H9 (cell line): ENCODE measurements around the gene TMEM154. TPM values are rescaled to one million over a fixed set of nuclear protein-coding genes. Genes with fewer than 3 reads are reported as not detected.

Experiments used
- DNase-seq: peaks from one replicate; pipeline ENCODE4 v3.0.0-alpha.2; 2017
- H2AFZ ChIP-seq: one replicate; pipeline ENCODE4 v1.6.1; 2013; ENCODE audit warnings: mild to moderate bottlenecking, low read length, control low read depth, moderate library complexity
- H2AK5ac ChIP-seq: 2 replicates; pipeline ENCODE4 v1.6.1; 2013; ENCODE audit warnings: low read length, control low read depth, mixed read lengths; ENCODE audit not compliant: insufficient read length
- H2BK120ac ChIP-seq: one replicate; pipeline ENCODE4 v1.6.1; 2013; ENCODE audit warnings: low read depth, mild to moderate bottlenecking, low read length, control low read depth, inconsistent platforms; ENCODE audit not compliant: poor library complexity, severe bottlenecking
- H2BK12ac ChIP-seq: 2 replicates; pipeline ENCODE4 v1.6.1; 2013; ENCODE audit warnings: low read length, control low read depth, mixed read lengths, low read depth; ENCODE audit not compliant: insufficient read length
- H2BK15ac ChIP-seq: 2 replicates; pipeline ENCODE4 v1.6.1; 2013; ENCODE audit warnings: low read depth, low read length, control low read depth
- H2BK20ac ChIP-seq: one replicate; pipeline ENCODE4 v1.6.1; 2013; ENCODE audit warnings: low read depth, mild to moderate bottlenecking, low read length, control low read depth, inconsistent platforms; ENCODE audit not compliant: poor library complexity, severe bottlenecking
- H2BK5ac ChIP-seq: 2 replicates; pipeline ENCODE4 v1.6.1; 2013; ENCODE audit warnings: low read length, control low read depth, mixed read lengths; ENCODE audit not compliant: insufficient read length
- H3K14ac ChIP-seq: 2 replicates; pipeline ENCODE4 v1.6.1; 2013; ENCODE audit warnings: low read length, control low read depth; ENCODE audit not compliant: insufficient read depth
- H3K18ac ChIP-seq: 2 replicates; pipeline ENCODE4 v1.6.1; 2013; ENCODE audit warnings: low read depth, mild to moderate bottlenecking, mixed read lengths, low read length, control low read depth; ENCODE audit not compliant: insufficient read length
- H3K23ac ChIP-seq: 2 replicates; pipeline ENCODE4 v1.6.1; 2013; ENCODE audit warnings: low read length, control low read depth, mixed read lengths, low read depth; ENCODE audit not compliant: insufficient read length
- H3K23me2 ChIP-seq: 2 replicates; pipeline ENCODE4 v1.6.1; 2013; ENCODE audit warnings: low read depth, mild to moderate bottlenecking, mixed read lengths, low read length, control low read depth; ENCODE audit not compliant: insufficient read length, poor library complexity, severe bottlenecking
- H3K27ac ChIP-seq: 2 replicates; pipeline ENCODE4 v1.5.1; 2013; ENCODE audit warnings: low read length, control low read depth, mixed read lengths, low read depth; ENCODE audit not compliant: insufficient read length
- H3K27me3 ChIP-seq: 2 replicates; pipeline ENCODE4 v1.6.1; 2013; ENCODE audit warnings: low read length, control low read depth, inconsistent platforms; ENCODE audit not compliant: insufficient read depth
- H3K4ac ChIP-seq: 2 replicates; pipeline ENCODE4 v1.6.1; 2013; ENCODE audit warnings: low read depth, mild to moderate bottlenecking, control low read depth, inconsistent platforms, low read length, moderate library complexity
- H3K4me1 ChIP-seq: 2 replicates; pipeline ENCODE4 v1.6.1; 2013; ENCODE audit warnings: low read length, control low read depth, inconsistent platforms; ENCODE audit not compliant: insufficient read depth
- H3K4me2 ChIP-seq: 2 replicates; pipeline ENCODE4 v1.6.1; 2013; ENCODE audit warnings: low read length, control low read depth, mixed read lengths; ENCODE audit not compliant: insufficient read length, insufficient read depth
- H3K56ac ChIP-seq: 2 replicates; pipeline ENCODE4 v1.6.1; 2013; ENCODE audit warnings: low read depth, mild to moderate bottlenecking, mixed read lengths, low read length, control low read depth; ENCODE audit not compliant: insufficient read length
- H3K79me1 ChIP-seq: 2 replicates; pipeline ENCODE4 v1.6.1; 2013; ENCODE audit warnings: low read depth, mild to moderate bottlenecking, moderate library complexity, low read length, control low read depth, inconsistent platforms; ENCODE audit not compliant: insufficient read depth, poor library complexity, severe bottlenecking
- H3K79me2 ChIP-seq: 2 replicates; pipeline ENCODE4 v1.6.1; 2013; ENCODE audit warnings: low read length, control low read depth, inconsistent platforms; ENCODE audit not compliant: insufficient read depth
- H3K9ac ChIP-seq: 2 replicates; pipeline ENCODE4 v1.6.1; 2013; ENCODE audit warnings: low read length, control low read depth, mixed read lengths; ENCODE audit not compliant: insufficient read length; ENCODE audit errors: extremely low read depth
- H3K9me3 ChIP-seq: one replicate; pipeline ENCODE4 v1.6.1; 2013; ENCODE audit warnings: low read depth, low read length, inconsistent platforms; ENCODE audit not compliant: control insufficient read depth
- H3T11ph ChIP-seq: one replicate; pipeline ENCODE4 v1.6.1; 2013; ENCODE audit warnings: mild to moderate bottlenecking, low read length, control low read depth, inconsistent platforms
- H4K20me1 ChIP-seq: one replicate; pipeline ENCODE4 v1.6.1; 2013; ENCODE audit not compliant: control insufficient read depth, insufficient read length, insufficient read depth
- H4K5ac ChIP-seq: 2 replicates; pipeline ENCODE4 v1.6.1; 2013; ENCODE audit warnings: low read depth, mild to moderate bottlenecking, mixed read lengths, low read length, control low read depth; ENCODE audit not compliant: insufficient read length
- H4K8ac ChIP-seq: replicated peaks from 2 replicates; pipeline ENCODE4 v1.6.1; 2013; ENCODE audit warnings: low read length, control low read depth, mixed read lengths, low read depth; ENCODE audit not compliant: insufficient read length
- H4K91ac ChIP-seq: 2 replicates; pipeline ENCODE4 v1.6.1; 2013; ENCODE audit warnings: low read depth, mild to moderate bottlenecking, moderate library complexity, mixed read lengths, low read length, control low read depth; ENCODE audit not compliant: insufficient read length
- H3K27ac Mint-ChIP-seq, 3 experiments: 2 replicates in 2 of 3; 3 replicates in 1 of 3; pipeline ENCODE4 v1.8.0; 2020 to 2021; ENCODE audit warnings: mixed read lengths in 3 of 3, mild to moderate bottlenecking in 1 of 3, moderate library complexity in 1 of 3
- H3K27me3 Mint-ChIP-seq: 2 replicates; pipeline ENCODE4 v1.8.0; 2021; ENCODE audit warnings: low read depth, mild to moderate bottlenecking, moderate library complexity, mixed read lengths
- H3K36me3 Mint-ChIP-seq, 3 experiments: 2 replicates in 2 of 3; 3 replicates in 1 of 3; pipeline ENCODE4 v1.8.0; 2020 to 2021; ENCODE audit warnings: low read depth in 3 of 3, mixed read lengths in 3 of 3; ENCODE audit not compliant: insufficient read depth in 1 of 3
- H3K4me1 Mint-ChIP-seq, 2 experiments: 2 replicates each; pipeline ENCODE4 v1.8.0; 2020; ENCODE audit warnings: mixed read lengths in 2 of 2
- H3K4me3 Mint-ChIP-seq, 2 experiments: 2 replicates in 1 of 2; 3 replicates in 1 of 2; pipeline ENCODE4 v1.8.0; 2020 to 2021; ENCODE audit warnings: mild to moderate bottlenecking in 2 of 2, mixed read lengths in 2 of 2, moderate library complexity in 1 of 2
- H3K9me3 Mint-ChIP-seq, 2 experiments: 2 replicates in 1 of 2; 3 replicates in 1 of 2; pipeline ENCODE4 v1.8.0; 2020; ENCODE audit warnings: mild to moderate bottlenecking in 2 of 2, mixed read lengths in 2 of 2, moderate library complexity in 1 of 2
- CTCF ChIP-seq: fragments of 200-600 bp; sonication (generic); conservative IDR thresholded peaks from 3 replicates; pipeline ENCODE4 v1.8.0; 2021; ENCODE audit warnings: antibody characterized with exemption, mild to moderate bottlenecking
- WGBS: extraction: QIAGEN DNeasy Blood & Tissue Kit; methylation state at CpG from one replicate; pipeline ENCODE4 v1.1.7; 2013; ENCODE audit warnings: missing lambda C conversion rate, low lambda C conversion rate, mixed read lengths; ENCODE audit not compliant: insufficient read length; ENCODE audit errors: extremely low coverage; 5-methylcytosine and 5-hydroxymethylcytosine counted together
- total RNA-seq: library from RNA; stranded (reverse); gene quantifications from 2 replicates; pipeline ENCODE4 v1.2.1, GENCODE V29; 2021

The TMEM154 gene
- total RNA-seq, 1 experiment from 2014 or later = 1.7 TPM

GRCh38 chr4:152666946-152667345, 12.9 kb downstream of the TMEM154 start:
- Histone ChIP-seq H3K18ac (no peak overlapping the region), H3K27me3 (no peaks in the 10 kb centered on the region), H4K91ac (no peak overlapping the region), H3K79me1 (no peaks in the 10 kb centered on the region), H3K4me1 (peaks cover 5% of the 10 kb centered on the region; the same call in 1 of the 2 replicates), H4K8ac (no peak overlapping the region), H2AK5ac (no peak overlapping the region), H3T11ph (no peak overlapping the region), H3K79me2 (no peaks in the 10 kb centered on the region), H4K5ac (no peak overlapping the region), H3K27ac (no peak overlapping the region), H3K9ac (no peak overlapping the region), H2BK15ac (no peak overlapping the region), H3K56ac (no peak overlapping the region), H2AFZ (no peak overlapping the region), H2BK12ac (no peak overlapping the region), H3K4ac (no peak overlapping the region), H2BK120ac (no peak overlapping the region), H3K23me2 (no peaks in the 10 kb centered on the region), H3K9me3 (no peaks in the 10 kb centered on the region), H3K23ac (no peak overlapping the region), H2BK20ac (no peak overlapping the region), H3K4me2 (no peak overlapping the region), H3K14ac (no peak overlapping the region), H2BK5ac (no peak overlapping the region), H4K20me1 (no peaks in the 10 kb centered on the region)
- peaks cover 12 to 13% of the 10 kb centered on the region in 2 experiments for H3K4me1 Mint-ChIP-seq
- DNase-seq = no peak
- no CpG with 5 or more reads among the region's 6 CpGs for WGBS
- no peak overlapping the region for H3K27ac Mint-ChIP-seq
- H3K27me3 Mint-ChIP-seq = no peaks in the 10 kb centered on the region
- H3K36me3 Mint-ChIP-seq = no peaks in the 10 kb centered on the region
- H3K9me3 Mint-ChIP-seq = no peaks in the 10 kb centered on the region
- no peak overlapping the region for H3K4me3 Mint-ChIP-seq
- TF ChIP-seq CTCF = no peak
